Panc1 (cell line): ENCODE data around the gene SIRPB2. TPM values are rescaled to one million over a fixed set of nuclear protein-coding genes. Genes with fewer than 3 reads are reported as not detected.

Source experiments
- ATAC-seq: fragments of 200-7000 bp; cut with Tn5 transposase; 2 replicates; pipeline ENCODE4 v1.9.1; 2020; ENCODE audit warnings: mild to moderate bottlenecking, moderate library complexity
- BruUV-seq: library from RNA; stranded (reverse); fragments of 400-500 nt; replicated peaks from 2 replicates; lab custom pipeline; 2021; lab: Mats Ljungman, UMichigan
- CTCF ChIA-PET: fragments of 300-600 bp; sonication (Branson Sonifier 250); formaldehyde crosslinking; loops from one replicate; lab custom pipeline; 2022; ENCODE audit warnings: antibody characterized with exemption; lab: Charles Lee
- POLR2A ChIA-PET: fragments of 300-600 bp; sonication (Branson Sonifier 250); formaldehyde crosslinking; loops from one replicate; lab custom pipeline; 2022; ENCODE audit warnings: antibody characterized with exemption; lab: Charles Lee
- DNase-seq: peaks from one replicate; pipeline ENCODE4 v3.0.0-alpha.2; 2010; ENCODE audit warnings: low read depth, low spot score
- H3K27ac ChIP-seq: 2 replicates; pipeline ENCODE4 v1.5.1; 2011; ENCODE audit warnings: mild to moderate bottlenecking, low read length, inconsistent platforms
- H3K27me3 ChIP-seq: fragments of 200-500 bp; sonication (Bioruptor generic); 2 replicates; pipeline ENCODE4 v1.6.0; 2014; ENCODE audit warnings: low read length, inconsistent platforms; ENCODE audit not compliant: control insufficient read depth, insufficient read depth
- H3K36me3 ChIP-seq: fragments of 200-500 bp; sonication (Bioruptor generic); 2 replicates; pipeline ENCODE4 v1.5.1; 2014; ENCODE audit warnings: inconsistent platforms, mild to moderate bottlenecking, low read length, moderate library complexity; ENCODE audit not compliant: control insufficient read depth, insufficient read depth
- H3K4me1 ChIP-seq: 2 replicates; pipeline ENCODE4 v1.5.1; 2011; ENCODE audit warnings: inconsistent platforms, mild to moderate bottlenecking, low read length, moderate library complexity; ENCODE audit not compliant: control insufficient read depth, insufficient read depth
- H3K4me3 ChIP-seq, 2 experiments: 2 replicates each; pipeline ENCODE4 v1.5.1; 2011 to 2012; ENCODE audit warnings: low read depth in 2 of 2, low read length in 2 of 2, mild to moderate bottlenecking in 2 of 2, inconsistent platforms in 1 of 2, moderate library complexity in 1 of 2
- H3K9me3 ChIP-seq: fragments of 200-500 bp; sonication (Bioruptor generic); 2 replicates; pipeline ENCODE4 v1.5.1; 2014; ENCODE audit warnings: low read depth, mild to moderate bottlenecking, inconsistent platforms, low read length, moderate library complexity; ENCODE audit not compliant: control insufficient read depth, insufficient read depth
- CTCF ChIP-seq: fragments of 450-650 bp; IDR thresholded peaks from 2 replicates; pipeline ENCODE4 v1.5.1; 2017; ENCODE audit warnings: mild to moderate bottlenecking
- POLR2AphosphoS5 ChIP-seq: IDR thresholded peaks from 2 replicates; pipeline ENCODE4 v1.6.1; 2012; ENCODE audit warnings: mild to moderate bottlenecking, low read depth, low read length, moderate library complexity
- REST ChIP-seq, 2 experiments: IDR thresholded peaks; 2 replicates each; pipeline ENCODE4 v1.6.1; 2011 to 2012; ENCODE audit warnings: low read depth in 2 of 2, control low read depth in 1 of 2, low read length in 1 of 2, mild to moderate bottlenecking in 1 of 2, moderate library complexity in 1 of 2; ENCODE audit not compliant: insufficient read depth in 1 of 2
- SIN3A ChIP-seq: IDR thresholded peaks from 2 replicates; pipeline ENCODE4 v1.6.1; 2012; ENCODE audit warnings: low read depth, mild to moderate bottlenecking, low read length, moderate library complexity, borderline replicate concordance; ENCODE audit not compliant: insufficient read depth
- TCF7L2 ChIP-seq: IDR thresholded peaks from 2 replicates; pipeline ENCODE4 v1.6.1; 2011; ENCODE audit warnings: mild to moderate bottlenecking, low read depth, low read length, inconsistent platforms
- in situ Hi-C: cut with HindIII; loops from 2 replicates; pipeline ENCODE4 v1.10.0; 2016; ENCODE audit warnings: low sequenced_read_pairs, low pct_unique_long_range_greater_than_20kb
- intact Hi-C: fragments of 100-400 bp; cut with micrococcal nuclease; formaldehyde crosslinking; loops from one replicate; pipeline ENCODE4 v1.10.0; 2022; ENCODE audit not compliant: unreplicated experiment
- total RNA-seq: library from RNA; stranded (reverse); gene quantifications from one replicate; pipeline ENCODE4 v1.2.1, GENCODE V29; 2021; ENCODE audit not compliant: unreplicated experiment

SIRPB2 gene
- total RNA-seq, 1 experiment from 2014 or later: not detected

- intact Hi-C loops (loop anchor here (1.0 to 10.0 kb wide), 3 partner anchors 45 to 124 kb away; partner anchors contain the start of gene FKBP1A), in situ Hi-C loops (no loop called here)
- ATAC-seq (peak; percentile 84), DNase-seq (peak; percentile 78)
- ChIA-PET CTCF (interaction anchor here (0.6 to 2.0 kb wide), 5 partner anchors 45 to 127 kb away, joined by 3 to 5 read pairs (median 3); no protein-coding TSS in a partner anchor), POLR2A (interaction anchor here (1.0 kb wide), 1 partner anchor 46 kb away, joined by 3 read pairs; no protein-coding TSS in a partner anchor)
- no TSS peak for BruUV-seq
- Histone ChIP-seq H3K9me3 (peaks cover 20% of the 10 kb centered on the region; the same call in 1 of the 2 replicates), H3K4me1 (peaks cover 10% of the 10 kb centered on the region), H3K36me3 (no peaks in the 10 kb centered on the region), H3K4me3 (no peak overlapping the region), H3K27me3 (no peaks in the 10 kb centered on the region), H3K27ac (peak overlapping the region; percentile 69)
- TF ChIP-seq SIN3A (no peak), CTCF (peak; percentile 95), TCF7L2 (no peak)
These were observed 53.9 kb downstream of the SIRPB2 start for GRCh38 chr20:1437235-1437904.

DNA sequence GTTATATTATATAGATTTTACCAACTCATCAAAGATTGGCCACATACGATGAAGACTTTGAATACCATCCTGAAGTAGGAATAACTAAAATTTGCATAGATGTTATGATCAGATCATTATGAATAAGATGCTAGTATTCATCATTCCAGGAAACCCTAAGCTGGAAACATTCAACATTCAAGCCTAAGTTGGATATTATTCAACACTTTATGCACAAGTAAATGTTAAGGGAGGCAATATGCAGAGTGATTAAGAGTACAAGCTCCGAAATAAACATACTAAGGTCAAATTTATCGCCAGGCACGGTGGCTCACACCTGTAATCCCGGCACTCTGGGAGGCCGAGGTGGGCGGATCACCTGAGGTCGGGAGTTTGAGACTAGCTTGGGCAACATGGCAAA lies 55.0 kb downstream of the SIRPB2 start:
- ATAC-seq (no peak), DNase-seq (no peak)
- H3K36me3 ChIP-seq: no peaks in the 10 kb centered on the region
- ChIA-PET CTCF (interaction anchor here (0.7 to 0.8 kb wide), 2 partner anchors 44 to 211 kb away, joined by 3 to 10 read pairs; no protein-coding TSS in a partner anchor), POLR2A (interaction anchor here (1.0 kb wide), 1 partner anchor 44 kb away, joined by 3 read pairs; no protein-coding TSS in a partner anchor)
- peaks cover 26% of the 10 kb centered on the region; the same call in 1 of the 2 replicates for H3K9me3 ChIP-seq
- H3K27me3 ChIP-seq: no peaks in the 10 kb centered on the region
- H3K4me3 ChIP-seq: no peak overlapping the region
- intact Hi-C loops (loop anchor here (5.0 to 10.0 kb wide), 2 partner anchors 44 to 61 kb away; partner anchors contain the start of gene FKBP1A), in situ Hi-C loops (no loop called here)
- H3K4me1 ChIP-seq: peaks cover 10% of the 10 kb centered on the region
- BruUV-seq: no TSS peak
- peak overlapping the region; percentile 69 for H3K27ac ChIP-seq
- TF ChIP-seq TCF7L2: no peak
- no peak for TF ChIP-seq REST (IDR thresholded peaks at IDR 0.05; ENCODE audit: insufficient read depth in 1 of 2, low read depth in 2 of 2, low read length in 1 of 2)
- no peak for TF ChIP-seq POLR2AphosphoS5
- TF ChIP-seq SIN3A: no peak
- no peak for TF ChIP-seq CTCF
